Left ventricle myocardium superior (tissue), 1 donor: ENCODE results near the gene TMEM120B. TPM values are rescaled to one million over a fixed set of nuclear protein-coding genes. Genes with fewer than 3 reads are reported as not detected.
A peak's percentile ranks its signal among the peaks of the same experiment; 100 is the strongest.
"Not testable (repeated sequence)": the region's sequence is repeated elsewhere in the genome, so short reads cannot be mapped to it uniquely, and the experiment has no call there.

Experiments used
- ATAC-seq: fragments of 200-7000 bp; cut with Tn5 transposase; one replicate; pipeline ENCODE4 v1.9.1; 2020; ENCODE audit warnings: mild to moderate bottlenecking, moderate library complexity
- DNase-seq: peaks from one replicate; pipeline ENCODE4 v3.0.0-alpha.2; 2020
- intact Hi-C: fragments of 100-400 bp; cut with micrococcal nuclease; formaldehyde crosslinking; loops from one replicate; pipeline ENCODE4 v1.11.0; 2022
- total RNA-seq: library from RNA; stranded (reverse); fragmentation: NEBNext Ultra II Directional; extraction: Animal tissue kit (Norgen Biotek cat#: 25700); gene quantifications from one replicate; pipeline ENCODE4 v1.2.1, GENCODE V29; 2021
- donor health status: DM: no; HTN: yes; CAD: no; lungs with severe emphysema.

Gene TMEM120B
- total RNA-seq, 1 donor from 2014 or later, result 9.9 TPM

- intact Hi-C loops, result no loop called here
- DNase-seq (no peak), ATAC-seq (no peak)
Measured at GRCh38 chr12:121731473-121731872, 18.9 kb downstream of the TMEM120B start.

DNA sequence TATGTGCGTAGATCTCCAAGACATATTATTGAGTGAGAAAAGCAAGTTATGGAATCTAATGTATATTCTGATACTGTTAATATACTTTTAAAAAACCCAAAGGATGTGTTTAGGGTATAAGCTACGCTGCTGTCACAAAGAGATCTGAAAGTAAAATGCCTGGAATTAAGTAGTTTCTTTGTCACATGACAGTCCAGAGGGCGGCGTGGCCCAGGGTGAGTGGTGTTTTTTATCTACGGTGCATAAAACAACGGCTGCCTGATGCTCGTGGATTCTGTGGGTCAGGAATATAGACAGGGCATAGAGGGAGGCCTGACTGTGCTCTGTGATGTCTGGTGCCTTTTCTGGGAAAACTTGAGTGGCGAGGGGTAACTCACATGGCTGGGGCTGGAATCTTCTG, 21.3 kb downstream of the TMEM120B start:
- no peak for ATAC-seq
- DNase-seq, result no peak
- intact Hi-C loops, result no loop called here

DNA sequence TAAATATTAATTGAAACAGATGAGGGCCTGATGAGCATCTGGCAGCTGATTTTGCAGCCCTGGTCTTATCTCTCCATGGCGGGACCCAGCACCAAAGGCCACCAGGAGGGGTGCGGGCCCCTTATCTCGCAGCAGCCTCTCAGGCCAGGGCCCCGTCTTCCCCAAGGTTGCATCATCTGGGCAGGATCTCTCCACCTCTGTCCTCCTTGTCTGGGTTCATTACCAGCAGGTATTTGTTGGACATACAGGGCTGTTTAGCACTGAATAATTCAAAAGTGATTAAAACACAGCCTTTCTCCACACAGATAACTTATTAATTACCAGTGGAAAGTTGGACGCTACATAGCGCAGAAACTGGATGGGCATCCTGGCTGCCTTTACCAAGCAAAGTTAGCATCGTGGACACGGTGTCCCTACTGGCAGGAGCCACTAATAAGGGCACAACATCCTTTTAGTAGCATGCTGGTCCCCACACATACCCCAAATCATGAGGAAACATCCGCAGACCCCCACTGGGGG, 25.8 kb downstream of the TMEM120B start:
- intact Hi-C loops, result no loop called here
- no peak for DNase-seq
- ATAC-seq, result no peak

DNA sequence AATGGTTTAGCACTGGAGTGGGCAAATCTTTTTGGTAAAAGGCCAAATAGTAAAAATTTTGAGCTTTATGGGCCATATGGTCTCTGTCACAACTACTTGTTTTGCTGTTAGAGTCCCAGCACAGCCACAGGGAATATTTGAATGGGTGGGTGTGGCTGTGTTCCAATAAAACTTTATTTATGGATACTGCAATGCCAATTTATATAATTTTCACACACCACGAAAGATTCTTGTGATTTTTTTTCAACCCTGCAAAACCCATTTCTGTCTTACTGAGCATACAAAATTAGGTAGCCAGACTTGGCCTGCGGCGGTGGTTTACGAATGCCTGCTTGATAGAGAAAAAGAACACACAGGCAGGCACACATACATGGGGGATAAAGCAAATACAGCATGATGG, 28.3 kb downstream of the TMEM120B start:
- intact Hi-C loops, result no loop called here
- DNase-seq, result no peak

DNA sequence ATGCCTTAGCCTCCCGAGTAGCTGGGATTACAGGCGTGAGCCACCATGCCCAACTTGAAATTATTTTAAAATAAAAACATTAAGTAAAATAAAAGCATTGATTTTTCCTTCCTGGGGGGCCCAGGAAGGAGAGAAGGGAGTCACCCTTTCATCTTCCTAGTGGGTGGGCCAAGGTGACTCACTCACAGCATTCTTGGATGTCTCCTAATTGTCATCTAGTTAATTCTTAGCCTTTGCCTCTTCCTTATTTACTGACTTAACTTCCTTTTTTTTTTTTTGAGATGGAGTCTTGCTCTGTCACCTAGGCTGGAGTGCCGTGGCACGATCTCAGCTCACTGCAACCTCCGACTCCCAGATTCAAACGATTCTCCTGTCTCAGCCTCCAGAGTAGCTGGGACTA, 29.2 kb downstream of the TMEM120B start:
- no peak for ATAC-seq
- DNase-seq, result no peak
- intact Hi-C loops, result no loop called here

More for the DNA sequence above, 28.3 kb downstream of the TMEM120B start:
- ATAC-seq, result no peak

- intact Hi-C loops, DNase-seq, ATAC-seq: not testable (repeated sequence)
Measured at GRCh38 chr12:121745545-121745944, 33.0 kb downstream of the TMEM120B start.

DNA sequence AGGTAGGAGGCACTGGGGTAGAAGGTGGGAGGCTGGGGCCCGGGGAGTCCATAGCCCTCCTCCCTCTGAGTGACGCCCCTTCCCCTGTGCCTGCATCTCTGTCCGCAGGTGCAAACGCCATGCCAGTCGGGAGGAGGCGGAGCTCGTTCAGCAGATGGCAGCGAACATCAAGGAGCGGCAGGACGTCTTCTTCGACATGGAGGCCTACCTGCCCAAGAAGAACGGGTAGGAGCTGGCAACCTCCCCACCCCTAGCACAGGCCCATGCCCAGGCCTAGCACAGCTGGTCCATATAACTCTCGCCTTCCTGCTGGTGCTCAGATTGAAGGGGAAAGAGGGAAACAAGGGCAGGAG, 35.6 kb downstream of the TMEM120B start:
- DNase-seq, result peak; percentile 29
- no peak for ATAC-seq
- intact Hi-C loops, result no loop called here

DNA sequence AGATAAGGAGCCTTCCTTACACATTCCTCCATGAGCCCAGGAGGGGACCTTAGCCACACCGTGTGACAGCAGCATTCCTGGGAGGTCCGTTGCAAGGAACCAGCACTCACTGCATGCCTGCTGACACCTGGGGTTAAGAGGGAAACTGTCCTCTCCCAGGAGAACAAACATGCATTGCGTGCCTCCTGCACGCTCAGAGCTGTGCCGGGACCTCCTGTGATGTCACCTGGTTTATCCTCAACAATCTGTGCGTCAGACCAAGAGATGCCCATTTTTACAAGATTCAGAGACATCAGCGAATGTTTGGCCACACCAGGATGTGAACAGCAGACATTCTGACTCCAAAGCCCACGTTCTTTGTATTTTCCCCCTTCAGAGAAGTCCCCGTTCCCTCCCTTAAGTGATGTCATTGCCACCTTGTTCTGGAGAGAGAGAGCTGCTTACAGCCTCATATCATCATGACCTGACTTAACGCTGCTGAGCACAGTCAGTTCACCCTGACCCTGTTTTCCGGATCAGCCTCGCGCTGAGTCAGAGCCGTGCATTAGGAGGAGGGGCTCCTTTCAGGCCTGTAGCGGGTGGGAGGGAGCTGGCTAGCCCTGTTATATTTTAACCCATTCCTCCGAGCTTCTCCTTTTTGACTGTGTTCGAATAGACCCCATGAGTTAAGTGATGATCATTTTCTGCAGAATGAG, 36.2 kb downstream of the TMEM120B start:
- intact Hi-C loops, result no loop called here
- peak; percentile 40 for DNase-seq

DNA sequence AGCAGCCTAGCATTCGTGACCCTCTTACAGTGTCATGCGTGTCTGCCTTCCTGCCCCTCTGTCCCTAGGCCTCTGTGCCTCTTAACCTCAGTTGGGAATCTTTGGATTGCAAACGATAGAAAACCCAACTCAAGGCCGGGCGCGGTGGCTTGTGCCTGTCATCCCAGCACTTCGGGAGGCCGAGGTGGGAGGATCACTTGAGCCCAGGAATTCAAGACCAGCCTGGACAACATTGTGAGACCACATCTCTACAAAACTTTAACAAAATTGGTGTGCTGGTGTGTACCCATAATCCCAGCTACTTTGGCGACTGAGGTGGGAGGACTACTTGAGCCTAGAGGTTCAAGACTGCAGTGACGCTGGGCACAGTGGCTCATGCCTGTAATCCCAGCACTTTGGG, 36.7 kb downstream of the TMEM120B start:
- ATAC-seq, result no peak
- DNase-seq, result no peak
- intact Hi-C loops, result no loop called here

More for the DNA sequence above, 36.2 kb downstream of the TMEM120B start:
- peak; percentile 82 for ATAC-seq

- DNase-seq, result no peak
- no peak for ATAC-seq
- intact Hi-C loops, result no loop called here
Measured at GRCh38 chr12:121750507-121750955, 38.0 kb downstream of the TMEM120B start.

DNA sequence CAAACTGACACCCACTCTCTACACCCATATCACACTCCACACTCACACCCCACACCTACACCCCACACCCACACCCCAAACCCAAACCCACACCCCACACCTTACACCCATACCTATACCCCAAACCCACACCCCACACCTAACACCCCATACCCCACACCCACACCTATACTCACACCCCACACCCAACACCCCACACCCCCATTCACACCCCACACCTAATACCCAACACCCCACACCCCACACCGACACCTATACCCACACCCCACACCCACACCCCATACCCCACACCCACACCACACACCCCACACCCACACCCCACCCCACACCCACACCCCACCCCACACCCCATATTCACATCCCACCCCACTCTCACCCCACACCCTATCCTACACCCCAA, 38.5 kb downstream of the TMEM120B start:
- intact Hi-C loops, result no loop called here
- no peak for ATAC-seq

GRCh38 chr12:121751749-121752351, 39.3 kb downstream of the TMEM120B start:
- ATAC-seq (no peak), DNase-seq (no peak)
- intact Hi-C loops, result no loop called here

More for the DNA sequence above, 38.5 kb downstream of the TMEM120B start:
- DNase-seq, result no peak

DNA sequence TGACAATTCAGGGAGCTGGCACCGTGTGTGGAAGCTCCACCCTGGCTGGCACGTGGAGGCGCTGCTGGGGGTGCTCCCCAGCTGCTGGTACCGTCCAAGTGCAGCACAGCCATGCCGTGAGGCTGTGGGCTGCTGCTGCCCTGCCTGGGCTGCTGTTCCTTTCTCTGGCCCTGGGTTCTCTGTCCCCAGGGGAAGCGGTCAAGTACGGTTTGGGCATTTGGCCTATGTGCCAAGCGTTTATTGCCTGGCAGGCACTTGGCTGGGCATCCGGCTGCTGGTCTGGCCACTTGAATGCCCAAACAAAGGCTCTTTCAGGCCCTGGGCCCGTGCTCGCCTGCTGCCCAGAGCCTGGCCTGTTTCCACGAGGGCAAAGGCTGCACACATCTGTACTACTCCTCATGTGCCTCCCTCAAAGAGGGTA, 41.3 kb downstream of the TMEM120B start:
- peak; percentile 83 for DNase-seq
- intact Hi-C loops, result no loop called here
- ATAC-seq, result peak; percentile 90

- intact Hi-C loops, result no loop called here
- DNase-seq (no peak), ATAC-seq (no peak)
Measured at GRCh38 chr12:121754836-121755235, 42.3 kb downstream of the TMEM120B start.

DNA sequence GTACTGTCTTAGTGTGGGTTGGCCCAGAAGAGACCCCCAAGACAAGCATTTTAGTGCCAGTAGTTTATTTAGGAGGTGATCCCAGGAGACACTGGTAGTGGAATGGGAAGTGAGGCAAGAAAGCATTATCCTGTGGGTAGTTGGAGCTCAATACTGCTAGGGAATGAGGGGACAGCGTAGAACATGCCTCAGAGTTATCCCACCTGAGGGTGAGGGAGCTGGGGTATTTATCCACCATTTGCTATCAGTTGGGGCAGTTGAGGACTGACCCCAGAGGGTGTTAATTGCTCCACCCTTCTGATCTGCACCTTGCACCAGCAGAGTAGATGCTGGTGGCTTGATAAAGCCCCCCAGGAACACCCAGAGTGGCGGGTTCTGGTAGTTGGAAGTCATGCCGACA, 43.0 kb downstream of the TMEM120B start:
- intact Hi-C loops, result no loop called here
- ATAC-seq (no peak), DNase-seq (no peak)

- DNase-seq, ATAC-seq, intact Hi-C loops: not testable (repeated sequence)
Measured at GRCh38 chr12:121758536-121758935, 46.0 kb downstream of the TMEM120B start.

DNA sequence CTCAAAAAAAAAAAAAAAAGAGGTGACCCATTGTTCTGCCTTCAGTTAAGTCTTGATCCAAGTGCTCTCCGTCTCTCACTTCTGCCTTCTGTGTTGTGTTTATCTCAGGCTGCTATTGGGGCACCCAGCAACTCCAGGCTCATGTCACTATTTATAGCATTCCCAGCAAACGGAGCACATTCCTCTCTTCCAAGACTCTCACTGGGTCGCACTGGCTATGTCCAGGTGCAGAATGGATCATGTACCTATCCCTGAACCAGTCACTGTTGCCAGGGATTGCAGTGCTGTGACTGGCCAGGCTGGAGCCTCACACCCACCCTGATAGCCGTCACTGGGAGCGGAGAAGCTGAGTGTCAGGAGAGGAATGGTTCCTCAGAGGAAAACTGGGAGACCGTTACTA, 49.7 kb downstream of the TMEM120B start:
- ATAC-seq, result peak; percentile 91
- no peak for DNase-seq
- intact Hi-C loops, result no loop called here

- ATAC-seq, result no peak
- intact Hi-C loops, result no loop called here
- DNase-seq, result no peak
Measured at GRCh38 chr12:121764808-121765207, 52.3 kb downstream of the TMEM120B start.

DNA sequence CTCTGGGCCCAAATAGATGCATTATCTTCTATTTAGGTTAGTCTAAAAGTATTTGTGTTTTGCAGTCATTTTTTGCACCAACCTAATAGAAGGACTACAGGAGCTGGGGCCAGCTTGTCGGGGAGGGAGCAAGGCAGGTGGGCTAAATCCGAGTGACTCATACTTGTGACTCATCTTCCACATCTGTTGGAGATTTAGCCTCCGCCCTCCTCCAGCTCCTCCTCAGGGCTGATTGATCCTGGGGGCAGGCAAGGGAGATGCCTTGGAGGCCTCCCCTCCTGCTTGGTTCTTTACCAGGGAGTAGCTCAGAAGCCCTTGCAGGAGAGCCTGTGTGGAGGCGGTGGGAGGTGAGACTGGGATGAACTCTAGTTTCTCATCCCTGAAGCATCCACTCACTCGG, 53.0 kb downstream of the TMEM120B start:
- intact Hi-C loops, result no loop called here
- DNase-seq, result no peak
- ATAC-seq, result no peak

- ATAC-seq (no peak), DNase-seq (no peak)
- intact Hi-C loops, result no loop called here
Measured at GRCh38 chr12:121766290-121767039, 53.9 kb downstream of the TMEM120B start.
